Natural killer cell treated with Interleukin-12 subunit alpha and Interleukin-12 subunit beta and Interleukin-15 and Interleukin-18, amount 100 ng/mL, for 72 hours (primary cell): ENCODE data around the gene SS18L1. TPM values are rescaled to one million over a fixed set of nuclear protein-coding genes. Genes with fewer than 3 reads are reported as not detected.

ENCODE experiments used
- ATAC-seq, 2 donors: fragments of 150-1000 bp; cut with Tn5 transposase in 1 of 2; sonication (Bioruptor Pico), chemical (Tn5 transposase) in 1 of 2; 2 replicates each; pipeline ENCODE4 v1.10.0; 2021
- DNase-seq: peaks from one replicate; pipeline ENCODE4 v3.0.0; 2022; ENCODE audit warnings: low spot score
- H3K27ac Mint-ChIP-seq, 2 donors: 1 replicate in 1 of 2; 2 replicates in 1 of 2; pipeline ENCODE4 v1.8.0; 2022; ENCODE audit warnings: mixed read lengths in 2 of 2, mild to moderate bottlenecking in 1 of 2, moderate library complexity in 1 of 2
- H3K27me3 Mint-ChIP-seq, 2 donors: 1 replicate in 1 of 2; 2 replicates in 1 of 2; pipeline ENCODE4 v1.8.0; 2022; ENCODE audit warnings: mixed read lengths in 2 of 2
- H3K36me3 Mint-ChIP-seq: one replicate; pipeline ENCODE4 v1.8.0; 2022; ENCODE audit warnings: mixed read lengths
- H3K4me1 Mint-ChIP-seq, 2 donors: 1 replicate in 1 of 2; 2 replicates in 1 of 2; pipeline ENCODE4 v1.8.0; 2022; ENCODE audit warnings: low read depth in 2 of 2, mixed read lengths in 2 of 2, mild to moderate bottlenecking in 1 of 2
- H3K4me3 Mint-ChIP-seq: one replicate; pipeline ENCODE4 v1.8.0; 2022; ENCODE audit warnings: mixed read lengths
- H3K9me3 Mint-ChIP-seq: 2 replicates; pipeline ENCODE4 v1.8.0; 2022; ENCODE audit warnings: mixed read lengths
- total RNA-seq, 2 donors: library from RNA; stranded (reverse); gene quantifications; one replicate each; pipeline ENCODE4 v1.2.3, GENCODE V29; 2022

SS18L1 gene
- total RNA-seq, 2 donors from 2014 or later, result 21.2 to 45.0 TPM

DNA sequence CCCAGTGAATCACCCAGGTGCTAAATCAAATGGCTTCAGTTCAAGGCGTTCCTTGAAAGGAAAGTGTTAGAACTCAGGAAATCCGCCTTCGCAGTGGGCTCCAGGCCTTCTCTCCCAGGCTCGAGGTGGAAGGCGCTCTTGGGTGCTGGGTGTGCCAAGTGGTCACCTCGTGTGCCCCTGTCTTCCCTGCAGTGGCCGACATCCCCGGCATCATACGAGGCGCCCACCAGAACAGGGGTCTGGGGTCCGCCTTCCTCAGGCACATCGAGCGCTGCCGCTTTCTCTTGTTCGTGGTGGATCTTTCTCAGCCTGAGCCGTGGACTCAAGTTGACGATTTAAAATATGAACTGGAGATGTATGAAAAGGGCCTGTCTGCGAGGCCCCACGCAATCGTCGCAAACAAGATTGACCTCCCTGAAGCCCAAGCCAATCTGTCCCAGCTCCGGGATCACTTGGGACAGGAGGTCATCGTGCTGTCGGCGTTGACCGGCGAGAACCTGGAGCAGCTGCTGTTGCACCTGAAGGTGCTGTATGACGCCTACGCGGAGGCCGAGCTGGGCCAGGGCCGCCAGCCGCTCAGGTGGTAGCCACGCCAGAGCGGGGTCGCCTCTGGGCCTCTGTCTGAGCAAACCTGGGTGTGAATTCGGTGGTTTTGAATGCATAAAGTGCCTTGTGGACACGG is 57.1 kb downstream of the SS18L1 start:
- Mint-ChIP-seq H3K36me3 (peaks cover 5% of the 10 kb centered on the region), H3K27me3 (no peaks in the 10 kb centered on the region), H3K4me3 (no peak overlapping the region), H3K9me3 (no peaks in the 10 kb centered on the region), H3K27ac (no peak overlapping the region), H3K4me1 (peaks cover 0 to 2% of the 10 kb centered on the region in 2 donors)
- no peak for DNase-seq
- ATAC-seq, result no peak

GRCh38 chr20:62201173-62202082 is 57.9 kb downstream of the SS18L1 start:
- peaks cover 5% of the 10 kb centered on the region for H3K36me3 Mint-ChIP-seq
- no peaks in the 10 kb centered on the region for H3K4me1 Mint-ChIP-seq
- no peak overlapping the region for H3K27ac Mint-ChIP-seq
- H3K4me3 Mint-ChIP-seq, result no peak overlapping the region
- no peaks in the 10 kb centered on the region for H3K27me3 Mint-ChIP-seq
- no peaks in the 10 kb centered on the region for H3K9me3 Mint-ChIP-seq
- ATAC-seq (peak in 1 of 2 donors; percentile 28), DNase-seq (no peak)

GRCh38 chr20:62202083-62202395 is 58.5 kb downstream of the SS18L1 start:
- Mint-ChIP-seq H3K4me3 (no peak overlapping the region), H3K4me1 (no peaks in the 10 kb centered on the region), H3K9me3 (no peaks in the 10 kb centered on the region), H3K36me3 (peaks cover 5% of the 10 kb centered on the region), H3K27ac (no peak overlapping the region), H3K27me3 (no peaks in the 10 kb centered on the region)
- DNase-seq (no peak), ATAC-seq (no peak)

DNA sequence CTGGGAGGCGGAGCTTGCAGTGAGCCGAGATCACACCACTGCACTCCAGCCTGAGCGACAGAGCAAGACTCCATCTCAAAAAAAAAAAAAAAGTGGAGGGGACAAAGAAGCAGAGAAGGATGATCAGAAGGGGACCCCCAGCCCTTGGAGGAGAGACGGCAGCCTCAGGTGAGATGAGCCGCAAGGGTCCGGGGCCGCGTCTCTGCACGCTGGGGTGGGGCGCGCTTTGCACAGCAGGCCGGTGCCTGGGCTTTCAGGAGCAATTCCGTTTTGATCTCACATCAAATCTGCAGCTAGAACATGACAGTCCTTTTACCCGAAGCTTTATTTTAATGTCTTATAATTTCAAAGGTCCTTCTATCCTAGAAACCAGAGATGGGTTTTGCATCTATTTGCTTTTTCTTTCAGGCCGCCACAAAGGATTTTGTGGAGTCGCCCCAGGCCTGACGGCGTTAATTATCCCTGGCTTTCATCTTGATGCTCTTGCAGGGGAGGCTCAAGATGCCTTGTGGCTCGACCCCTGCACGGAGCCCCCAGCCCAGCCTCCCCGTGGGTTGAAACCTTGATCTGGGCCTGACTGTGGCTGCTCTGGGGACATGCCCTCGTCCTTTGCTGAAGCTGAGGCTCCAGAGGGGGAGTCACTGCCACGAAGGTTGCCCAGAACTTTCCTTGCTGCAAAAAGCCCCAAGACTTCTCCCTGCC is 59.3 kb downstream of the SS18L1 start:
- Mint-ChIP-seq H3K4me3 (no peak overlapping the region), H3K36me3 (peaks cover 5% of the 10 kb centered on the region), H3K27ac (no peak overlapping the region)

DNA sequence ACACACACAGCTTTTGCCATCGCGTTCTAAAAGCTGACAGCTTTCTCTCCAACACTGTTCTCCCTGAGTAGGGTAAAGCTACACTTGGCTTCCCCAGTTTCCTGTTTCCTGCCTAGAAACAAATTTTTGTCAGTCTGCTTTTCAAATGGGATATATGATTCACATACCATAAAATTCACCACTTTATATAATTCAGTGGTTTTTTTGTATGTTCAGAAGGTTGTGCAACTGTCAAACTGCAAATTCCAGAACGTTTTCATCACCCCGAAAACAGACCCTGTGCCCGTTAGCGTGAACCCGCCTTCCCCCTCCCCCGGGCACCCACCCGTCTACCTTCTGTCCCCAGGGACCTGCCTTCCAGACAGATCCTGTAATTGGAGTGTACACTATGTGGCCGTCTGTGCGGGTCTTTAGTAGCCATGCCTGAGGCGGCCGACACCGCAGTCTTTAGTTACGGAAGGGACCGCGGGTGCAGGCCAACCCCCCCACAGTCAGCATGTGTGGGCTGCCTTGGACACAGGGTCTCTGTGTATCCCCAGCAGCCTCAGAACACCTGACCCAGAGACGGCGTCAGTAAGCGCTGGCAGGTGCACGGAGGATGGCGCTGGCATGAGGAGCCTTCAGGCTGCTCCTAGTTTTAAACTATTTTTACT is 59.9 kb downstream of the SS18L1 start:
- H3K36me3 Mint-ChIP-seq, result peaks cover 5% of the 10 kb centered on the region
- DNase-seq, result no peak
- ATAC-seq, result no peak
- H3K9me3 Mint-ChIP-seq, result no peaks in the 10 kb centered on the region
- no peak overlapping the region for H3K4me3 Mint-ChIP-seq
- no peaks in the 10 kb centered on the region for H3K4me1 Mint-ChIP-seq
- no peak overlapping the region for H3K27ac Mint-ChIP-seq
- H3K27me3 Mint-ChIP-seq, result no peaks in the 10 kb centered on the region

More for the DNA sequence above, 59.3 kb downstream of the SS18L1 start:
- no peak for DNase-seq
- no peaks in the 10 kb centered on the region for H3K27me3 Mint-ChIP-seq
- no peaks in the 10 kb centered on the region for H3K9me3 Mint-ChIP-seq
- no peaks in the 10 kb centered on the region for H3K4me1 Mint-ChIP-seq
- ATAC-seq, result no peak

- H3K36me3 Mint-ChIP-seq, result no peaks in the 10 kb centered on the region
- H3K4me1 Mint-ChIP-seq, result no peaks in the 10 kb centered on the region
- H3K9me3 Mint-ChIP-seq, result no peaks in the 10 kb centered on the region
- ATAC-seq (no peak), DNase-seq (peak; percentile 53)
- no peak overlapping the region for H3K4me3 Mint-ChIP-seq
- no peak overlapping the region for H3K27ac Mint-ChIP-seq
- no peaks in the 10 kb centered on the region for H3K27me3 Mint-ChIP-seq
Measured at GRCh38 chr20:62205618-62206387, 62.2 kb downstream of the SS18L1 start.

- no peaks in the 10 kb centered on the region for H3K27me3 Mint-ChIP-seq
- ATAC-seq (no peak), DNase-seq (peak; percentile 54)
- no peak overlapping the region for H3K27ac Mint-ChIP-seq
- no peaks in the 10 kb centered on the region for H3K4me1 Mint-ChIP-seq
- no peaks in the 10 kb centered on the region for H3K9me3 Mint-ChIP-seq
- no peaks in the 10 kb centered on the region for H3K36me3 Mint-ChIP-seq
- H3K4me3 Mint-ChIP-seq, result no peak overlapping the region
Measured at GRCh38 chr20:62206388-62206775, 62.8 kb downstream of the SS18L1 start.

GRCh38 chr20:62208061-62208794 is 64.7 kb downstream of the SS18L1 start:
- no peaks in the 10 kb centered on the region for H3K27me3 Mint-ChIP-seq
- H3K9me3 Mint-ChIP-seq, result no peaks in the 10 kb centered on the region
- no peaks in the 10 kb centered on the region for H3K36me3 Mint-ChIP-seq
- H3K4me1 Mint-ChIP-seq, result no peaks in the 10 kb centered on the region
- DNase-seq (peak; percentile 49), ATAC-seq (no peak)
- H3K27ac Mint-ChIP-seq, result no peak overlapping the region
- no peak overlapping the region for H3K4me3 Mint-ChIP-seq

GRCh38 chr20:62208795-62209755 is 65.5 kb downstream of the SS18L1 start:
- Mint-ChIP-seq H3K27ac (no peak overlapping the region), H3K36me3 (no peaks in the 10 kb centered on the region), H3K4me3 (no peak overlapping the region), H3K27me3 (no peaks in the 10 kb centered on the region), H3K4me1 (no peaks in the 10 kb centered on the region), H3K9me3 (no peaks in the 10 kb centered on the region)
- ATAC-seq (no peak), DNase-seq (peak; percentile 60)

- H3K36me3 Mint-ChIP-seq, result no peaks in the 10 kb centered on the region
- H3K27me3 Mint-ChIP-seq, result no peaks in the 10 kb centered on the region
- H3K4me3 Mint-ChIP-seq, result no peak overlapping the region
- H3K27ac Mint-ChIP-seq, result no peak overlapping the region
- no peaks in the 10 kb centered on the region for H3K4me1 Mint-ChIP-seq
- DNase-seq (peak; percentile 49), ATAC-seq (no peak)
- no peaks in the 10 kb centered on the region for H3K9me3 Mint-ChIP-seq
Measured at GRCh38 chr20:62209850-62210495, 66.4 kb downstream of the SS18L1 start.

- no peaks in the 10 kb centered on the region for H3K9me3 Mint-ChIP-seq
- H3K4me3 Mint-ChIP-seq, result no peak overlapping the region
- no peaks in the 10 kb centered on the region for H3K4me1 Mint-ChIP-seq
- ATAC-seq (no peak), DNase-seq (no peak)
- H3K27me3 Mint-ChIP-seq, result peaks cover 0 to 3% of the 10 kb centered on the region in 2 donors
- H3K36me3 Mint-ChIP-seq, result no peaks in the 10 kb centered on the region
- H3K27ac Mint-ChIP-seq, result no peak overlapping the region
Measured at GRCh38 chr20:62210496-62210855, 66.9 kb downstream of the SS18L1 start.
